GM23248 (cell line): ENCODE measurements around the gene FBXO11.

Experiments used
- EZH2 ChIP-seq: fragments of 200-600 bp; sonication (generic); IDR thresholded peaks from 2 replicates; pipeline ENCODE4 v1.6.1; 2018; ENCODE audit warnings: antibody characterized with exemption, mild to moderate bottlenecking; ENCODE audit not compliant: insufficient read depth, poor library complexity, severe bottlenecking
- EZH2phosphoT487 ChIP-seq: fragments of 200-600 bp; sonication (generic); IDR thresholded peaks from 2 replicates; pipeline ENCODE4 v1.6.1; 2018; ENCODE audit warnings: antibody characterized with exemption, moderate library complexity, mild to moderate bottlenecking, low read depth; ENCODE audit not compliant: insufficient read depth

GRCh38 chr2:47801118-47801517 is 105.2 kb downstream of the FBXO11 start:
- TF ChIP-seq EZH2phosphoT487 (no peak), EZH2 (no peak)
